HG03103 (cell line): ENCODE measurements around the gene CAMKK1.
"Not testable (repeated sequence)": the region's sequence is repeated elsewhere in the genome, so short reads cannot be mapped to it uniquely, and the experiment has no call there.

ENCODE experiments used
- ATAC-seq: cut with Tn5 transposase; IDR thresholded peaks from one replicate; pipeline ENCODE4 v1.9.1; 2021; ENCODE audit warnings: low read depth; ENCODE audit not compliant: unreplicated experiment

The CAMKK1 gene

GRCh38 chr17:3848229-3848835 is 44.5 kb downstream of the CAMKK1 start:
- no peak for ATAC-seq

GRCh38 chr17:3847165-3847670 is 45.6 kb downstream of the CAMKK1 start:
- ATAC-seq = no peak

- no peak for ATAC-seq
These were observed 46.3 kb downstream of the CAMKK1 start for GRCh38 chr17:3846437-3847164.

DNA sequence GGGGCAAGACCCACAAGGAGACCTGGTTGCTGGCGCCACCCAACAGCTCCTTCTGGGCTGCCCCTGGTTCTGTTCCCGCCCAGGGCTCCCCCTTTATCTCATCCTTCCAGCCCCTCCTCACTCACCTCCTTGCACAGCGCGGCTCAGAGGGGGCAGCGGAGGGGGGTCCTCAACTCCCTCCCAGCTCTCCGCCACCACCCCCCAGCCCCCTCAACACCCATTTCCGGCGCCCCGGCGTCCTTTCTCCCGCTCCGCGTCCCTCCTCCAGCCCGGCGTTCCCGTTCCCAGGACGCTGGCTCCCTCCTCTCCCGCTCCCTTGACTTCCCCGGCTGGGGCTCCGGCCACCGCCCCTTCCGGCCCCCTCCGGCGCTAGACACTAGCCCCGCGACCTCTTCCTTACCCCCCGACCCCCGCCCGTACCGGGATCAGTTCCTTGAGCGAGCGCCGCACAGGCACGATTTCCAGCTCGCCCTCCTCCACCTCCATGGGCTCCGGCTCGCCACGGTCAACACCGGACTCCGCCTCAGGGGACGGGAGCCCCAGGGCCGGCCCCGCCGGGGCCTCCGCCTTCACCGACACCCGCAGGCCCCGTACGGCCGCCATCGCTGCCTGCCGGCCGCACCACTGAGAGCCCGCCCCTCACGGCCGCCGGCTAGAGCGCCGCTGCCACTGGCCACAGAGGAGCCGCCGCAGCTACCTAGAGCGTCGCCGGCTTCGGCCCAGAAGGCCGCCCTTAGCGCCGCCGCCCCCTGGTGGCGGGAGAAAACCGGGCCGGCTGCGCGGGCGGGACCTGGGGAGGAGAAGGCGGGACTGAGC is 47.0 kb downstream of the CAMKK1 start, which contains the start of gene NCBP3:
Gene NCBP3, minus strand, starts transcription at position 626 of the 816 bp plus-strand sequence. Its CDS starts 23 bp downstream, at position 603.
- ATAC-seq = peak; percentile 84

DNA sequence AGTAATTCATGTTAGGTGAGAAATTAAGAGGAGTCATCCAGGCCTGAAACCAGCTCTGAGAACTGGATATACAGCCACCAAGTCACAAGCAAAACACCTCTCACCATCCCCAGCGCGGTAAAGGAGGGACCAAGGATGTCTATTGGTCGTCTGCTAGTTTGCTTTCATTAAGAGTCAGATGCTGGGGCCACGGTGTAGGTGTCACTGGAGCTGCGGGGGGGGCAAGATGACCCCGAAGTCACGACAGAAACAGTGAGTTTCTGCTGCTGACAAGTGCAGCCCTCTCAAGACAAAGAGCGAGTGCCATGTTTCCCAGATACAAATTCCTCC is 47.6 kb downstream of the CAMKK1 start:
- ATAC-seq = no peak

- ATAC-seq = not testable (repeated sequence)
These were observed 48.3 kb downstream of the CAMKK1 start for GRCh38 chr17:3844556-3844955.

DNA sequence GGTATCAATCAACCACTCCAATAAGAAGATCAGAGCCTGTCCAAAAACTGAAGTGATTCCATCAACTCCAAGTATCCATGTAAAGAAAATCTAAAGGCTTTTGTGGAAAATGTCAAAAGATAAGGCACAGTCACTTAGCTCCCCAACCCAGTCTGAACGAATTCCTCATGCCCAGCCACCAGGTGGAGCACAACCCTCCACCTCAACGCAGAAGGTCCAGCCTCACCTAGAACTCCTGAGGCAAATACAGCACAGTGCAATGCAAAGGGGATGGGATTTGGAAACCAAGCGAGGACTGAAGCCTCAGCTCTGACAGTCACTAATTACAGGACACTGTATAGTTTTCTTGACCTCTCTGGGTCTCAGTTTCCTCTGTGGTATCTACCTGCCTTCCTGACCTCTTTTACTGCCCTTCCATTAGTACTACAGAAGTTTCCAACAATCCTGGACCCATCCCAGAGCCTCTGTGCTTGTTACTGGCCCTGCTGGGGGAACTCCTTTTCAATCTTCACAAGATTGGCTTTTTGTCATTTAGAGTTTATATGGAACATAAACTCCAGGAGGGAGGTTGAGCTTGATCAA is 48.8 kb downstream of the CAMKK1 start:
- no peak for ATAC-seq

DNA sequence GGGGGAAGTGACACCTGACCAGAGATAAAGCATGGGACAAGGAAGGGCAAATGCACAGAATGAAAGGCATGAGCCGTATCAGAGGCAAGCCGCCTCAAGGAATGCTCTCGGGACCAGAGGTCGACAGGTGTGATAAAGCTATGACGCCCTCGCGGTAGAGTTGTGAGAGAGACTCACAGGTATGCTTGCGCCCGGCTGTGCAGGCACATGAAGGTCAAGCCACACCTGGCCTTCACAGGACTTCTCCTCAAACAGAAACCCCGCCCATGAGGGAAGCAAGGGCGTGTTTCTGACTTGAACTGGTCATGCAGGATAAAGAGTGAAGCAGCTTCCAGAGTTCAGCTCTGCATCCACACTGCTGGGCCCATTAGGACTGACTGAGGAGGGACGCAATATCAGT is 54.6 kb downstream of the CAMKK1 start:
- no peak for ATAC-seq

DNA sequence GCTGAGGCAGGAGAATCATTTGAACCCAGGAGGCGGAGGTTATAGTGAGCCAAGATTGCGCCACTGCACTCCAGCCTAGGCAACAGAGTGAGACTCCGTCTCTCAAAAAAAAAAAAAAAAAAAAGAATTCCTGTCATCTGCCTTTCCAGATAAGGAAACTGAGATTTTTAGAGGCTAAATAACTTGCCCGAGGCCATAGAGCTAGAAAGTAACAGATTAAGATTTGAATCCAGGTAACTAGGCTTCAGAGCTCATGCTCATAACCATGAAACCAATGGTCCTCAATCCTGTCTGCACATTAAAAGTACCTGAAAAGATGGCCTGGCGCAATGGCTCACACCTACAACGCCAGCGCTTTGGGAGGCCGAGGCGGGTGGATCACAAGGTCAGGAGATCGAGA is 56.3 kb downstream of the CAMKK1 start:
- ATAC-seq = no peak

GRCh38 chr17:3835410-3836229 is 57.2 kb downstream of the CAMKK1 start:
- ATAC-seq = no peak

- no peak for ATAC-seq
These were observed 58.0 kb downstream of the CAMKK1 start for GRCh38 chr17:3834811-3835210.

GRCh38 chr17:3828852-3829232 is 64.0 kb downstream of the CAMKK1 start:
- ATAC-seq = no peak

GRCh38 chr17:3828151-3828851 is 64.6 kb downstream of the CAMKK1 start:
- ATAC-seq = no peak

DNA sequence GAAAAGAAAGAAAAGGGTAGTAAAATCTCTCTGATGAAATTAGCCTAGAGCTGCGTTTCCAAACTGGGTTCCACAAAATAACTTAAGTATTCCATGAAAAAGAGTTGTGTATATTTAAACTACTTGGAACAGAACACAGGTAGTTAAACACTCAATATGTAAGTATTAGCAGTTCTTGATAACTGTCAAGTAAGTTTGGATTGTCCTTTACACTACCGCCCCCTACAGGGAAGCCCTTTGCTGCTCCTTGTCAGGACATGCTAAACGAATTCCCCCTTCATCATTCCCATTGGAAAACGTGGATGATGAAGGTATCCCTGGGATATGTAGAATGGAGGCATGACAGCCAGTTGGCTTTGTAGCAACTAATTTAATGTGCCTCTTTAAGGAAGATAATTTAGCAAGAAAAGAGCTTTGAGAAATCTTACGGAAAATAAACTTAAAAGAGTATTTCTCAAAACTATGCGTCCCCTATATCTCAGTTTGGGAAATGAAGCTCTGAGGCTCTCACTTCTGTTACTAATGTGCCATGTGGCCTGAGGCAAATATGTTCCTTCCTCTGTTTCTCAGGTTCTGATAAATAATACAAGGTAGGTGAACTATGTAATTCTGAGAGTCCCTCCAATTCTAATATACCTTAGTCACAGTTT is 65.6 kb downstream of the CAMKK1 start:
- no peak for ATAC-seq

DNA sequence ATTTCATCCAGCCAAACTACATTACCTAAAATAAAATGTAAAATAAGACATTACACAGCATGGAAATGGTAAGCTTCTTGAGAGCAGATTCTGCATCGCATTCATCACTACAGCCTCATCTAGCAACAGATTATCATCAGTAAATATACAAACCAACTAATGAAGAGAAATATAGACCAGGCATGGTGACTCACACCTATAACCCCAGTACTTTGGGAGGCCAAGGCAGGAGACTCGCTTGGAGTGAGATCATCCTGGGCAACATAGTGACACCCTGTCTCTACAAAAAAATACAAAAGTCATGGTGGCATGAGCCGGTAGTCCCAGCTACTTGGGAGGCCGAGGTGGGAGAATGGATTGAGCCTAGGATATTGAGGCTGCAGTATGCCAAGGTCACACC is 66.7 kb downstream of the CAMKK1 start:
- no peak for ATAC-seq

DNA sequence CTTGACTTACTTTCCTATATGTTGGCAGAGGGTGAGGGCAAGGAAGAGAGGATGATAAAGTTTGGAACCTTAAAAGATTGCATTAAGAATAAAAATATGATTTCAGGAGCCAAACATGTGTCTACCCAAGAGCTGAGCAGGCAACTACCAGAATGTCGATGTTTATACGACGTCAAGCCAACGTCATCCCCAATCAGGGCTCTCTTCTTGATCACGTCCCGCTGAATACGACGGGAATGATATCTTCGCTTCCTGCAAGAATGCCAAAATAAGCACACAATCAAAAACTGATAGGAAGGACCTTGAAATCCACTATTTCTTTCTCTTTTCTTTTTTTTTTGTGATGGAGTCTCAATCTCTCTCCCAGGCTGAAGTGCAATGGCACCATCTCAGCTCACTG is 71.8 kb downstream of the CAMKK1 start:
- ATAC-seq = no peak

DNA sequence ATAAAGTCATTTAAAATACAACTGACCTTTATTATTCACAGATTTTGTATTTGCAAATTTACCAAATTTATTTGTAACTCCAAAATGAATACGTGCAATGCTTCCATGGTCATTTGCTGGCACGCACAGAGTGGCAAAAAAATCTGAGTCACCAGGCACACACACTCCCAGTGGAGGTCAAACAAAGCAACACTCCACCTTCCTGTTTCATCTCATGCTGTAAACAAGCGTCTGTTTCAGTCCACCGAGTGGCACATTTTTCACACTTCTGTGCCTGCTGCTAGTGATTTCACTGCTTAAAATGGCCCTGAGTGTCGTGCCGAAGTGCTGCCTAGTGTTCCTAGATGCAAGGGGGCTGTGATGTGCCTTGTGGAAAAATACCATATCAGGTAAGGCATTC is 74.1 kb downstream of the CAMKK1 start:
- ATAC-seq = no peak

GRCh38 chr17:3817851-3818605 is 74.8 kb downstream of the CAMKK1 start:
- ATAC-seq = no peak
